GM23248 (cell line): ENCODE results near the gene NHERF2. TPM values are rescaled to one million over a fixed set of nuclear protein-coding genes. Genes with fewer than 3 reads are reported as not detected.

ENCODE experiments used
- DNase-seq: peaks from one replicate; pipeline ENCODE4 v3.0.0-alpha.2; 2015
- H2AFZ ChIP-seq: fragments of 200-600 bp; sonication (generic); 2 replicates; pipeline ENCODE4 v1.6.1; 2016; ENCODE audit warnings: antibody characterized with exemption
- H3F3A ChIP-seq: fragments of 200-600 bp; sonication (generic); 2 replicates; pipeline ENCODE4 v1.6.1; 2016; ENCODE audit warnings: mild to moderate bottlenecking, antibody characterized with exemption, mixed run types; ENCODE audit not compliant: insufficient read depth
- H3K27ac ChIP-seq: fragments of 200-600 bp; sonication (generic); 2 replicates; pipeline ENCODE4 v1.5.1; 2016; ENCODE audit warnings: mild to moderate bottlenecking
- H3K27me3 ChIP-seq: fragments of 200-600 bp; sonication (generic); replicated peaks from 2 replicates; pipeline ENCODE4 v1.6.1; 2016; ENCODE audit warnings: mild to moderate bottlenecking; ENCODE audit not compliant: insufficient read depth
- H3K36me3 ChIP-seq: fragments of 200-600 bp; sonication (generic); 2 replicates; pipeline ENCODE4 v1.6.1; 2016; ENCODE audit warnings: low read depth, mild to moderate bottlenecking
- H3K4me1 ChIP-seq: fragments of 200-600 bp; sonication (generic); 2 replicates; pipeline ENCODE4 v1.6.1; 2016; ENCODE audit warnings: mild to moderate bottlenecking; ENCODE audit not compliant: insufficient read depth
- H3K4me2 ChIP-seq: fragments of 200-600 bp; sonication (generic); one replicate; pipeline ENCODE4 v1.6.1; 2016; ENCODE audit warnings: mild to moderate bottlenecking; ENCODE audit not compliant: unreplicated experiment
- H3K4me3 ChIP-seq: fragments of 200-600 bp; sonication (generic); 2 replicates; pipeline ENCODE4 v1.5.1; 2016; ENCODE audit warnings: mild to moderate bottlenecking
- H3K79me2 ChIP-seq: fragments of 200-600 bp; sonication (generic); 2 replicates; pipeline ENCODE4 v1.6.1; 2016; ENCODE audit warnings: mild to moderate bottlenecking; ENCODE audit not compliant: insufficient read depth
- H3K9ac ChIP-seq: fragments of 200-600 bp; sonication (generic); 2 replicates; pipeline ENCODE4 v1.6.1; 2016; ENCODE audit warnings: mild to moderate bottlenecking
- H3K9me2 ChIP-seq: fragments of 200-600 bp; sonication (generic); 2 replicates; pipeline ENCODE4 v1.6.1; 2016; ENCODE audit warnings: mixed run types, mild to moderate bottlenecking, moderate library complexity; ENCODE audit not compliant: insufficient read depth
- H3K9me3 ChIP-seq: fragments of 200-600 bp; sonication (generic); one replicate; pipeline ENCODE4 v1.6.1; 2017; ENCODE audit warnings: low read depth
- H4K20me1 ChIP-seq: fragments of 200-600 bp; sonication (generic); 2 replicates; pipeline ENCODE4 v1.6.0; 2016; ENCODE audit not compliant: insufficient read depth
- EZH2 ChIP-seq: fragments of 200-600 bp; sonication (generic); IDR thresholded peaks from 2 replicates; pipeline ENCODE4 v1.6.1; 2018; ENCODE audit warnings: antibody characterized with exemption, mild to moderate bottlenecking; ENCODE audit not compliant: insufficient read depth, poor library complexity, severe bottlenecking
- EZH2phosphoT487 ChIP-seq: fragments of 200-600 bp; sonication (generic); IDR thresholded peaks from 2 replicates; pipeline ENCODE4 v1.6.1; 2018; ENCODE audit warnings: antibody characterized with exemption, moderate library complexity, mild to moderate bottlenecking, low read depth; ENCODE audit not compliant: insufficient read depth
- WGBS, 2 experiments: methylation state at CpG; one replicate each; pipeline ENCODE4 v1.1.6; 2015 to 2017; ENCODE audit warnings: low lambda C conversion rate in 2 of 2, low coverage in 1 of 2; ENCODE audit errors: missing lambda C conversion rate in 2 of 2; 5-methylcytosine and 5-hydroxymethylcytosine counted together
- in situ Hi-C: fragments of 300-500 bp; cut with MboI; formaldehyde crosslinking; loops from 2 replicates; pipeline ENCODE4 v1.15.0; 2020
- polyA plus RNA-seq: library from polyadenylated mRNA; unstranded; fragments of >200 nt; fragmentation: Nextera tagmentation; extraction: Ambion mirVana; gene quantifications from 2 replicates; pipeline ENCODE4 v1.2.1, GENCODE V29; 2016
- total RNA-seq: library from RNA; depleted of rRNA; stranded (reverse); fragments of >200 nt; shearing (Covaris generic); gene quantifications from 2 replicates; pipeline ENCODE4 v1.2.3, GENCODE V29; 2014

NHERF2 gene
- total and polyA plus RNA-seq, 2 experiments from 2014 or later, result 27.3 to 29.0 TPM

GRCh38 chr16:1998852-1999801, 27.6 kb upstream of the NHERF2 start:
- TF ChIP-seq EZH2phosphoT487 (no peak), EZH2 (no peak)
- Histone ChIP-seq H3K4me3 (no peak overlapping the region), H3K27me3 (no peaks in the 10 kb centered on the region), H3F3A (peaks cover 37% of the 10 kb centered on the region), H3K79me2 (peaks cover 41% of the 10 kb centered on the region), H3K4me2 (no peak overlapping the region), H3K4me1 (peaks cover 27% of the 10 kb centered on the region), H3K9me2 (no peaks in the 10 kb centered on the region), H3K27ac (no peak overlapping the region), H2AFZ (no peak overlapping the region), H3K9me3 (no peaks in the 10 kb centered on the region), H3K9ac (no peak overlapping the region), H4K20me1 (no peaks in the 10 kb centered on the region; the same call in 1 of the 2 replicates), H3K36me3 (peaks cover 20% of the 10 kb centered on the region)
- DNase-seq, result no peak
- in situ Hi-C loops, result no loop called here
- WGBS, 2 experiments, result 97 to 100% methylated on average over 11 to 39 of the region's 39 CpGs

DNA sequence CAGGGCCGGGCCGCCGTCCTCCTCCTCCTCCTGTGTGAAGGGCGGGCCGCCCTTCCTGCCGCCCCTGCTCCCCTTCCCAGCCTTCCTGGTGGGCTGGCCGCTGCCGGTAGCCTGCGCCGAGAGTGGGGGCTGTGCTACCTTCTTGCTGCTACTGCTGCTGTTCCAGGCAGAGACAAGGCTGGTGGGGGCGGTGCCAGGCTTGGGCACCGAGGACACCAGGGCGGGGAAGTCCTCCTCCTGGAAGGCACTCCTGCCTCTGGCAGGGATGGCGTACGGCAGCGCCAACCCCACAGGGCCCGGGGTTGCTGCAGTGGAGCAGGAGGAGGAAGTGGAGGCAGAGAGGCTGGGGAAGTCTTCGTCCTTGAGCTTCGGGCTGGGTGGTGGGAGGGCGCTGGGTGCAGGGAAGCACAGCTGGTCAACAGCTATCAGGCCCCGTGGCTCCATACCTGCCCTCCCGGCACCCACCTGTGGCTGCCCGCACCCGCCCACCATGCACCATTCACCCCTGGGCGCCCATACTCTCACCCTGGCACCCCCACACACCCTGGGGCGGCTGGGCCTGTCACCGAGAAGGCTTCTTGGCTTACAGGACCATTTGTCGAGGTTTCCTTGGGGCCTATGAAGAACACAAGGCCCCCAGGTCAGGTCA, 26.7 kb upstream of the NHERF2 start:
- Histone ChIP-seq H3K4me2 (no peak overlapping the region), H2AFZ (no peak overlapping the region), H3K4me3 (no peak overlapping the region), H3F3A (peaks cover 36% of the 10 kb centered on the region), H3K27ac (no peak overlapping the region), H3K27me3 (no peaks in the 10 kb centered on the region), H3K9ac (no peak overlapping the region), H4K20me1 (peaks cover 5% of the 10 kb centered on the region; the same call in 1 of the 2 replicates), H3K9me3 (no peaks in the 10 kb centered on the region), H3K36me3 (peaks cover 20% of the 10 kb centered on the region), H3K79me2 (peaks cover 50% of the 10 kb centered on the region), H3K4me1 (peaks cover 27% of the 10 kb centered on the region), H3K9me2 (no peaks in the 10 kb centered on the region)
- TF ChIP-seq EZH2, result no peak
- TF ChIP-seq EZH2phosphoT487, result no peak
- no peak for DNase-seq
- in situ Hi-C loops, result no loop called here
- WGBS, 2 experiments, result 92% methylated on average over 22 to 28 of the region's 28 CpGs

- in situ Hi-C loops, result no loop called here
- Histone ChIP-seq H3K9me2 (no peaks in the 10 kb centered on the region), H3F3A (peaks cover 26% of the 10 kb centered on the region), H3K36me3 (peaks cover 20% of the 10 kb centered on the region), H3K4me3 (no peak overlapping the region), H3K4me1 (peaks cover 23% of the 10 kb centered on the region), H4K20me1 (peaks cover 5% of the 10 kb centered on the region; the same call in 1 of the 2 replicates), H3K27me3 (no peaks in the 10 kb centered on the region), H3K27ac (no peak overlapping the region), H3K79me2 (peaks cover 60% of the 10 kb centered on the region), H3K4me2 (no peak overlapping the region), H2AFZ (no peak overlapping the region), H3K9ac (no peak overlapping the region), H3K9me3 (no peaks in the 10 kb centered on the region)
- DNase-seq, result no peak
- TF ChIP-seq EZH2 (no peak), EZH2phosphoT487 (no peak)
- WGBS, 2 experiments, result 98% methylated on average over 18 to 19 of the region's 19 CpGs
Observed at GRCh38 chr16:2001035-2001434, 25.7 kb upstream of the NHERF2 start.

DNA sequence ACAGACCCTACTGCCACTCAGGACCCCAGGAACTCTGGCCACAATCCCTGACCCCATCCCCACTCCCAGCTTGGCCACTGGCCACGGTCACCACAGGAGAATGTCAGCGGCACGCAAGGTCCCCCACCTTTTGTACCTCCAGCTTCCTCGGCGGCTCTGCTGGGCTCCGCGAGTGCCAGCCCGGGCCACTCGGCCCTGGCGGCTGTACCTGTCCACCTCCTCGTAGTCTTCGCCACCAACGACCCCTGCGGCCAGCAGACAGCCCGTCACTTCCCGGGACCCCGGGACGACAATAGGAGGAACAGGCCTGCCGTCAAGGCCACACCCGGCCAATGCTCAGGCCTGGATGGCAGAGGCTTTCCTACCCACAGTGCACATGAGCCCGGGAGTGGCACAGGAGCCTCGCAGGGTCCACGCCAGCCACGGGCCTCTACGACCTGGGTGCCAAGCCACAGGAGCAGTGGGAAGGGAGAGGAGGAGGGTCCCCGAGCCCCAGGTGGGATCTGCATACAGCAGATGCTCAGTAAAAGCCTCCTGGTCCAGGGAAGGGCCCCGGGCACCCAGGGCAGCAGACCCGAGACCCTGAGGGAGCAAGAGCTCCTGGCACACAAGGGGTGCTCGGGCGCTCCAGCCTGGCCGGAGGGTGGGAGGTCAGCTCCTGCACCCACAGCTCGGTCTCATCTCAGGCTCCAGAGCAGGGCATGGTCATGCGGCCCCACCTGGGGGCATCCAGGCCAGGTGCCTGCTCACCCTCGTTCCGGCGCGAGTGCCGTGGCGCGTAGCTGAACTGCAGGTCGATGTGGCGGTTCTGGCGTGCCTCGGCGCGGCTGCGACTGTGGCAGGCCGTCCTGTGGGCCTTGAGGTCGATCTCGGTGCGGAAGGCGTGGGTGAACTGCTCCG, 25.0 kb upstream of the NHERF2 start:
- no peak for TF ChIP-seq EZH2
- no peak for TF ChIP-seq EZH2phosphoT487
- Histone ChIP-seq H3K4me2 (no peak overlapping the region), H3F3A (peaks cover 19% of the 10 kb centered on the region), H3K79me2 (peaks cover 67% of the 10 kb centered on the region), H3K36me3 (peaks cover 18% of the 10 kb centered on the region), H2AFZ (no peak overlapping the region), H3K4me3 (no peak overlapping the region), H3K27ac (no peak overlapping the region), H3K9ac (no peak overlapping the region), H3K9me2 (no peaks in the 10 kb centered on the region), H3K9me3 (no peaks in the 10 kb centered on the region), H3K27me3 (no peaks in the 10 kb centered on the region), H3K4me1 (peaks cover 20% of the 10 kb centered on the region), H4K20me1 (peaks cover 5% of the 10 kb centered on the region; the same call in 1 of the 2 replicates)
- in situ Hi-C loops, result no loop called here
- DNase-seq, result no peak
- WGBS, 2 experiments, result 95 to 97% methylated on average over 46 to 53 of the region's 53 CpGs
